ENCODE results near the gene MRPL4.
"Not testable (repeated sequence)": the region's sequence is repeated elsewhere in the genome, so short reads cannot be mapped to it uniquely, and the experiment has no call there.

The MRPL4 gene

DNA sequence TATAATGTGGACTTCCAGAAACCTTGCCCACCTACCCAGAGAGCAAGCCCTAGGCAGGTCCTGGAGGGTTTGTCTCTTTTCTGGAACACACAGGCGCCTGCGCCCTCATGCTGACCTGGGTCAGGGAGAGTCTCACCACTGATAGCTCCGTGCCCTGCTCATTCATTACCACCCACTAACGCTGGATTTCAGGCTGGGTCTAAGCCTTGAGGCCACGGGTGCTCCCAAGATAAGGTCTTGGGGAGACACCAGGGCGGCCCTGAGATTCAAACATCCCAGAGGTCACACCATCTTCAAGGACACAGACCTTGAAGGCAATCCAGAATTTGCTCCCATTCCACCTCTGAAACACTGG lies 26.0 kb upstream of the MRPL4 start:
- Mint-ChIP-seq H3K9me3 (no peaks in the 10 kb centered on the region), H3K27ac (no peak overlapping the region), H3K4me1 (peaks cover 10% of the 10 kb centered on the region), H3K4me3 (no peak overlapping the region), H3K27me3 (no peaks in the 10 kb centered on the region), H3K36me3 (peaks cover 4% of the 10 kb centered on the region)

DNA sequence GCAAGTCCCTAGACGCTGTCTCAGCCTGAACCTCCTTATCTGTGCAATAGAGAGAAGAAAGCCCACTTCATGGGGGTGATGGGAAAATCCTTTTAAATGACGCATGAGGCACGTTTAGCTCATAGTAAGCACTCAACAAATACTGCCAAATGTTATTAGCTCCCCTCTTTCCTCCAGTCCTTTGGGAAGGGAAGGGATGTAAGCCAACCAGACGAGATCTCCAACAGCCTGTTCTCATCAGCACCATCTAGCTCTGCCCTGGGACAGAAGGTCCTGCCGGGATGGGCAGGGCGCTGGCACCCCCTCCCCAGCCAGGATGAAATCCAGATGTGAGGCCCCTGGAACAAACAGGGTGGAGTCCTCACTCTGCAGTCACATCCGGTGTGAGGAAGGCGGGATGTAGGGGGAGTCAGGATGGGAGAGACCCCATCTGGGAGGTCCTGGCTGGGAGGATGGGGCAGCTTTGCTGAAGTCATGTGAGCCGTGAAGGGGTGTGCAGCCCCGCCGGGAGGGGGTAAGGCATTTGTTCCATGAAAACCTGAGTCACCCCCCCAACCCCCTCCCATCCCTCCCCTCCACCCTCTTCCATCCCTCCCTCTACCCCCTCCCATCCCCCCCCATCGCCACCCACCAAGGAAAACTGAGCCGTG lies 25.5 kb upstream of the MRPL4 start:
- H3K27me3 Mint-ChIP-seq, result no peaks in the 10 kb centered on the region
- peaks cover 4% of the 10 kb centered on the region for H3K36me3 Mint-ChIP-seq
- H3K9me3 Mint-ChIP-seq, result no peaks in the 10 kb centered on the region
- peaks cover 10% of the 10 kb centered on the region for H3K4me1 Mint-ChIP-seq
- no peak overlapping the region for H3K27ac Mint-ChIP-seq
- H3K4me3 Mint-ChIP-seq, result no peak overlapping the region

DNA sequence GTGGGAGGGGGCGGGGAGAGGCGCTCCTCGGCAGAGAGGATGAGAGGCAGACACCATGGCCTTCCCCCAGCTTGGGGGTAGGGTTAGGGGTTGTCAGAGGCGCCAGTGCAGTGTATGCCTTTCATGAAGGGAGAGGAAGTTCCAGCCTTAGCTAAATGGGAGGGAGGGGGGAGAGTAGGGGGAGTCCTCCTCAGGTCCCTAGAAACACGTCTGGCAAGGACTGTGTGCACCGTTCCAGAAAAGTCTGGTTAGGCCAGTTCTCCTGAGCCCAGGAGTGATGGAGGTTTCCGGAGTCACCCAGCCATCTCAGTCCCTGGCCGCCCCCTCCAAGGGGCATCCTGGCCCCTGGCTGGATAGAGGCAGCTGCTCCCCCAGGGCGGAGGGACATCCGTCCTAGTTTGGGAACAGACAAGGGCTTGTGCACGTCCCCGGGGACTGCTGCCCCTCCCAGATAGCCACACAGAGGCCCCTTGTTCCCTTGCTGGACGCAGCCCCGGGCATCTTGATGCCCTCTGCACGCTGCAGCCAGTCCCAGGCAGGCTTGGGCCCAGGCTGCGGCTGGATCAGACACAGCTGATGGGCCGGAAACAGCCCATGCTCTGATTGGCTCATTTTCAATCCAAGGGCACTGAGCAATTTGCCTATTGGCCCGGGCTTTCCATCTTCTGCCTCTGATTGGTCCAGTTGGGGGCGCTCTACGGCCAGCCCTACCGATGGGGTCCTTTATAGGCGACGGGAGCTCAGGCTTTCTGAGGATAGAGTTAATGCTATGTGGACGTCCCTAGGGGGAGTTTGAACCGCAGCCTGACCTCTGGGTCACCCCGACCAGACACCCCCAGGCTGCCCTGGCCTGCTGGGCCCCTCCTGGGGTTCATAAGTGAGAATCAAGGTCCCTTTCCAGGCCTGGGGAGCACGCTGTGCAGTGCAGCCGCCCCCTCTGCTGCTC lies 24.7 kb upstream of the MRPL4 start:
- no peak overlapping the region for H3K27ac Mint-ChIP-seq
- H3K4me1 Mint-ChIP-seq, result peaks cover 10% of the 10 kb centered on the region

DNA sequence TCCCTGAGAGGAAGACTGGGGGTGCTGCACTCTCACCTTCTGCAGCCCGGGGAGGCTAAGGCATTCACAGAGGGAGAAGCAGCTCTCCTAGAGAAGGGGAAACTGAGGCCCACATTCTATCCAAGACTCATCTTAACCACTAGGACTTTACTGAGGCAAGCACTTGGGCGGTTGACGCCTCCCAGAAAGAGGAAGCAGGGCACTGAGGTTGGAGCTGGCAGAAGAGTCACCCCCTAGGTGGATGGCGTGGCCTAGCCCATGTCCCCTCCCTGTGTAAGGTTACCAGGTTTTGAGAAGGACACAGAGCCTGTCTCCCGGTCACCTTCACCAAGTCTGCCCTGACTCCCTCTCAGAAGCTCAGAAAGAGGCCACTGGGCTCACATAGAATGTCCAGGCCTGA lies 23.6 kb upstream of the MRPL4 start:
- H3K4me3 Mint-ChIP-seq, result no peak overlapping the region
- H3K4me1 Mint-ChIP-seq, result peaks cover 10% of the 10 kb centered on the region
- H3K36me3 Mint-ChIP-seq, result peaks cover 2% of the 10 kb centered on the region
- H3K27ac Mint-ChIP-seq, result no peak overlapping the region
- no peaks in the 10 kb centered on the region for H3K9me3 Mint-ChIP-seq
- H3K27me3 Mint-ChIP-seq, result no peaks in the 10 kb centered on the region

More for the DNA sequence above, 24.7 kb upstream of the MRPL4 start:
- Mint-ChIP-seq H3K9me3 (no peaks in the 10 kb centered on the region), H3K27me3 (no peaks in the 10 kb centered on the region), H3K36me3 (peaks cover 4% of the 10 kb centered on the region), H3K4me3 (no peak overlapping the region)

DNA sequence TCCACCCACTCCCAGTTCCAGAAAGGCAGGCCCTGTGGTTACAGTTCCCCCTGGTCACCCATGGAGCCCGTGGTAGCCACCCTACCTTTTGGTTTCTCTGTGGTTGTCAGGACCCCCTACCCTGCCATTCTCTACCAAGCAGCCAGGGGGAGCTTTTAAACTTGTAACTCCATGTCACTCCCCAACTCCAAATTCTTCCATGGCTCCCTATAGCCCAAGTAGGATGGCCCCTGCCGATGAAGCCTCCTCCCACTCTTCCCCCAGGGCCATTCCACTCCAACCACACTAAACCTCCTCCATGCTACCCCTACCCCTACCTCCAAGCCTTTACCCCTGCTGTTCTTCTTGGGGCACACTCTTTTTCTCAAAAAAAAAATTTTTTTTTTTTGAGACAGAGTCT lies 23.1 kb upstream of the MRPL4 start:
- Mint-ChIP-seq H3K27ac (no peak overlapping the region), H3K4me1 (peaks cover 10% of the 10 kb centered on the region), H3K36me3 (peaks cover 2% of the 10 kb centered on the region), H3K27me3 (no peaks in the 10 kb centered on the region), H3K4me3 (peak overlapping the region; percentile 61), H3K9me3 (no peaks in the 10 kb centered on the region)

DNA sequence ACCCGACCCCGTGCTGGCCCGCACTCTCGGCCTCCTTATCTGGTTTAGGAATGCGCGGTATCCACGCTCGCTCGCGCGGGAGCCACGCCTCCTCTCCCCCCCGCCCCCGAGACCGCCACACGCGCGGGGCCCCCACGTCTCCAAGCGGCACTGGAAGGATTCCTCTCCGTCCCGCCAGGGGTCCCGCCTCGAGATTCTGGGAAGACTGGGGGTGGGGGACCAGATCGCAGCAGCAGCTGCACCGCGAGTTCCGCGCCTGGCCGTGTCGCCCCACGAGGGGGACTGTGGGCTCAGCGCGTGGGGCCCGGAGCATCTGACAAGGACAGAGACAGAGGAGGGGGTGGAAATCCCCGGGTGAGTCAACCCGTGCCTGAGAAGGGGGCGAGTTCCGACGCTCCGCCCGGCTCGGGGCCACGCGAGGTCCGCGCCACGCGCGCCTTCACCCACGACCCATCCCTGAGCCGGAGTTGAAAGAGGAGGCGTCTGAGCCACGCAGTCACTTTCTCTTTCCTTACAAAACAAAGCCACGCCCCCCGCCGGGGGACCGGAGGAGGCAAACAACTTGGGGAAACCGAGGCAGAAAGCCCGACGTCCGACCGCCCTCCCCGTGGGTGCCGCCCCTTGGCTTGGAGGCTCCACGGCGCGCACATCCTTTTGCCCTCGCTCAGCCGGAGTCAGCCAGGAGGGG lies 21.7 kb upstream of the MRPL4 start:
- Mint-ChIP-seq H3K36me3 (no peaks in the 10 kb centered on the region), H3K4me1 (peaks cover 15% of the 10 kb centered on the region), H3K27ac (peak overlapping the region; percentile 62)

DNA sequence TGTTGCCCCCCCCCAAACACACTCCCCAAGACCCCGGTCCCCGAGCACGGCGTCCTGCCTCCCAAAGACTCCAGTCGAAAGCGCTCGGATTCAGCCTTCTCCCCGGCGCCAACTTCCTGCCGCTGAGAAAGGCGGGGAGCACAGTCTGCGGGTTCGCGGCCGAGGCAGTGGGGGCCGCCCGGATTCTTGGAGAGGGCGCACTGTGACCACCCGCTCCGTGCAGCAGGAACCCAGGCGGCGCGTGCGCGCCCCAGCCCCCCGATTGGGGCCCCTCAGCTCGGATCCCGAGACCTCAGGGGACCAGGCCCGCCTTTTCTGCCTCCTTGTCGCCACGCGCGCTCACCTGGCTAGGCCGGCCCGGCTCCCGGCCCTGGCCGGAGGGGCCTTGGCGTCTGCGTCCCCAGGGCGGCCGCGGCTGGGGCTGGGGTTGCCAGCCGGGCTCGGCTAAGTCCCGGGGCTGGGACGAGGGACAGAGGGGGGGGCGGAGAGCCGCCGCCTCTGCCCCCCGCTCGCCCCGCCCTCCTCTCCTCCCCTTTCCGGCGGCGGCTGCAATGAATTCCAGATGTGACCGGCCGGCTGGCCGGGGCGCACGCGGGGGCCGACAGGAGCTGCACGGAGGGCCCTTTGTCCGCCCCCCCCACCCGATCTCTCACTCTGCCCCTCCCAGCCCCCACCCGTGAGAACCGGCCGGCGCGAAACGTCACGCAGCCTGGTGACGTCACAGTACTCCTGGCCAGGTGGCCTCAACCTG lies 21.0 kb upstream of the MRPL4 start, which contains the start of gene S1PR2:
S1PR2 (minus strand) TSS at position 471 of the 751 bp plus-strand sequence. CDS start 6,426 bp downstream, outside the sequence.
- Mint-ChIP-seq H3K36me3 (no peaks in the 10 kb centered on the region), H3K4me3 (peak within 1 kb of the TSS; percentile 89), H3K9me3 (no peaks in the 10 kb centered on the region), H3K27me3 (no peaks in the 10 kb centered on the region), H3K4me1 (peaks cover 20% of the 10 kb centered on the region), H3K27ac (peak within 1 kb of the TSS; percentile 82)

More for the DNA sequence above, 21.7 kb upstream of the MRPL4 start:
- Mint-ChIP-seq H3K9me3 (no peaks in the 10 kb centered on the region), H3K27me3 (no peaks in the 10 kb centered on the region), H3K4me3 (peak overlapping the region; percentile 89)

DNA sequence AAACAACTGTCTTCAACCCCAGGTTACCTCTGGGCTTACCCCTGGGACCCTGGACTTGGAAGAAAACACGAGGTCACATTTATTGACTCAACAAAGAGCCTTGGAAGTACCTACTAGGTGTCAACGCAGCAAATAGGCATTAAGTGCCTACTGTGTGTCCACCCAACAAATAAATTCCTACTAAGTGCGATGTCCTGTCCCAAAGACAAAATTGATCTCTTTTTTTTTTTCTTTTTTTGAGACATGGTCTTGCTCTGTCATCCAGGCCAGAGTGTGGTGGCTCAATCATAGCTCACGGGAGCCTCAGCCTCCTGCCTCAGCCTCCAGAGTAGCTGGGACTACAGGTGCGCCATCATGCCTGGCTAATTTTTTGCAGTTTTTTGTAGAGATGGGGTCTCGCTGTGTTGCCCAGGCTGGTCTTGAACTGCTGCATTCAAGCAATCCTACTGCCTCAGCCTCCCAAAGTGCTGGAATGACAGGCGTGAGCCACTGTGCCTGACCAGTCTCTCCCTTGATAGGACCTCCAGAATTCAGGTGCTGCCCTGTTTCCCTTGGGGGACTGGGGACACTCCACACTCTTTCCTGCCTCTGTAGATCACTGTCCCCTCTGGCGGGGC lies 20.3 kb upstream of the MRPL4 start:
- Mint-ChIP-seq H3K27me3 (no peaks in the 10 kb centered on the region), H3K27ac (peak overlapping the region; percentile 82), H3K36me3 (no peaks in the 10 kb centered on the region), H3K9me3 (no peaks in the 10 kb centered on the region), H3K4me3 (peak overlapping the region; percentile 80), H3K4me1 (peaks cover 22% of the 10 kb centered on the region)

DNA sequence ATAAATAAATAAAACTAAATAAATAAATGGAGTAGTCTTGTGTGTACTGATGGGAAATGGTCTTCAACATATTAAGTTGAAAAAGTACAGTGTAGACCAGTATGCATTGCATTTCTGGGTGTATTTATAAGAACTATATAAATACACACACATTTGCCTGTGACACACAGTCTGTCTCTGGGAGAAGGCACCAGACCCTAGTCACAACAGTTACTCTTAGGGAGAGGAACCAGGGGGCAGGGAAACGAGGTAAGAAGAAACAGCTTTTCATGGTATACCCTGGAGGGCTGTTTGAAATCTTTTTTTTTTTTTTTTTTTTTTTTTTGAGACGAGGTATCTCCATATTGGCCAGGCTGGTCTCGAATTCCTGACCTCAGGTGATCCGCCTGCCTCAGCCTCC lies 18.1 kb upstream of the MRPL4 start:
- Mint-ChIP-seq H3K27ac (peak overlapping the region; percentile 68), H3K4me3 (no peak overlapping the region), H3K4me1 (peaks cover 22% of the 10 kb centered on the region), H3K27me3 (no peaks in the 10 kb centered on the region), H3K9me3 (no peaks in the 10 kb centered on the region), H3K36me3 (no peaks in the 10 kb centered on the region)

DNA sequence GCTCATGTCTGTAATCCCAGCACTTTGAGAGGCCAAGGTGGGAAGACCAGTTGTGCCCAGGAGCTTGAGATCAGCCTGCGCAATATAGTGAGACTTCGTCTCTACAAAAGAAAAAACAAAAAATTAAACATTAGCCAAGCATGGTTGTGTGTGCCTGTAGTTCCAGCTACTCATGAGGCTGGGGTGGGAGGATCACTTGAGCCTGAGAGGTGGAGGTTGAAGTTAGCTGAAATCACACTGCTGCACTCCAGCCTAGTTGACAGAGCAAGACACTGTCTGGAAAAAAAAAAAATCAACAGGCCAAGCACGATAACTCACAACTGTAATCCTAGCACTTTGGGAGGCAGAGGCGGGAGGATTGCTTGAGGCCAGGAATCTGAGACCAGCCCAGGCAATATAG lies 17.0 kb upstream of the MRPL4 start:
- Mint-ChIP-seq H3K9me3 (no peaks in the 10 kb centered on the region), H3K4me1 (peaks cover 15% of the 10 kb centered on the region), H3K36me3 (no peaks in the 10 kb centered on the region), H3K27me3 (no peaks in the 10 kb centered on the region), H3K27ac (peak overlapping the region; percentile 46), H3K4me3 (peak overlapping the region; percentile 58)

DNA sequence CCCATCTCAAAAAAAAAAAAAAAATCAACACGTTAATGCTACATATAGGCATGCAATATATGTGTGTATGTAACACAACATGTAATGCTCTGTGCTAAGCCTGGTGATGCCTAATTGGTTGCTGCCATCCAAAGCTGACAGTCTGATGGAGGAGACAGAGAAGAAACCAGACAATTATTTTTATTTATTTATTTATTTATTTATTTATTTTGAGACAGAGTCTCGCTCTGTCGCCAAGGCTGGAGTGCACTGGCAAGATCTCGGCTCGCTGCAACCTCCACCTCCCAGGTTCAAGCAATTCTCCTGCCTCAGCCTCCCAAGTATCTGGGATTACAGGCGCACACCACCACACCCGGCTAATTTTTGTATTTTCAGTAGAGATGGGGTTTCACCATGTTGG lies 16.6 kb upstream of the MRPL4 start:
- H3K36me3 Mint-ChIP-seq, H3K27me3 Mint-ChIP-seq, H3K9me3 Mint-ChIP-seq: not testable (repeated sequence)
- Mint-ChIP-seq H3K4me1 (peaks cover 15% of the 10 kb centered on the region), H3K4me3 (peak overlapping the region; percentile 58), H3K27ac (peak overlapping the region; percentile 99)

DNA sequence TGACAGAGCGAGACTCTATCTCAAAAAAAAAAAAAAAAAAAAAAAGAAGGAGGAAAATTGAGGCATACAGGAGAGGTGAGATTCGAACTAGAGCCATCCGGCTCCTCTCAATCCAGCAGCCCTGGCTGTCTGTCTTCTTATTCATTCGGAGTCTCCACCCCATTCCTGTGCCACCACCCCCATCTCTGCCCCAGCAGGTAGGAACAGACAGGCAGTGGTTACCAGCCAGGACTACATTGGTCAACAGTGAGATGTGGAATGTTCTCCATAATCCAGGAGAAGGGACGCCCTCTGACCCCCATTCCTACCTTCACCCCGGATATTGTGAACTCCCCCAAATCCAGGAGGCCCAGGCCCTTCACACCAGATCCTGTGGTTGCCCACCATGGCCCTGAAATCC lies 14.3 kb upstream of the MRPL4 start:
- Mint-ChIP-seq H3K4me3 (no peak overlapping the region), H3K9me3 (no peaks in the 10 kb centered on the region), H3K27ac (no peak overlapping the region), H3K4me1 (peaks cover 15% of the 10 kb centered on the region), H3K27me3 (no peaks in the 10 kb centered on the region), H3K36me3 (no peaks in the 10 kb centered on the region)

DNA sequence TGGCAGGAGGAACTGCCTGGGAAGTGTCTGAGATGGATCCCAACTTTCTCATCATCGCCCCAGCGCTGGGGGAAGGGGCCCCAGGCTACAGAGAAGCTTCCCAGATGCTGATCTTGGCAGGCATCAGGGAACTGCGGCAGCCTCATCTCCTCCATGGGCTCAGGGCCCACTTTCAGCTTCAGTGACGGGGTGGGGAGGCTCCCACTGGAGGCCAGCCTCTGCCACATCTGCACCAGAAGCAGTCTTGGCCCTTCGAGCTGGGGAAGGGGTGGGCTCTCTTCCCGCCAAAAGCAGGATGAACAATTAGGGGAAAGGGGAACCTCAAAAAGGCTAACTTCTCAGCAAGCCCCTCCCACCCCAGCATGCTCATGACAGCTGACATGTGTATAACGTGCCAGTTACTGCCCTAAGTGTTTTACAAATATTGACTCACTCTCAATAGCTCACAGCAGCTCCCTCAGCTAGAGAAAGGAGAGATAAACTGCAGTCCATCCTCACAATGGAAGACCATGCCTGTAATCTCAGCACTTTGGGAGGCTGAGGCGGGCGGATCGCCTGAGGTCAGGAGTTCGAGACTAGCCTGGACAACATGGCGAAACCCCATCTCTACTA lies 13.7 kb upstream of the MRPL4 start:
- H3K4me1 Mint-ChIP-seq, result peaks cover 15% of the 10 kb centered on the region
- H3K27me3 Mint-ChIP-seq, result no peaks in the 10 kb centered on the region
- H3K27ac Mint-ChIP-seq, result no peak overlapping the region
- no peak overlapping the region for H3K4me3 Mint-ChIP-seq
- H3K36me3 Mint-ChIP-seq, result no peaks in the 10 kb centered on the region
- H3K9me3 Mint-ChIP-seq, result no peaks in the 10 kb centered on the region

DNA sequence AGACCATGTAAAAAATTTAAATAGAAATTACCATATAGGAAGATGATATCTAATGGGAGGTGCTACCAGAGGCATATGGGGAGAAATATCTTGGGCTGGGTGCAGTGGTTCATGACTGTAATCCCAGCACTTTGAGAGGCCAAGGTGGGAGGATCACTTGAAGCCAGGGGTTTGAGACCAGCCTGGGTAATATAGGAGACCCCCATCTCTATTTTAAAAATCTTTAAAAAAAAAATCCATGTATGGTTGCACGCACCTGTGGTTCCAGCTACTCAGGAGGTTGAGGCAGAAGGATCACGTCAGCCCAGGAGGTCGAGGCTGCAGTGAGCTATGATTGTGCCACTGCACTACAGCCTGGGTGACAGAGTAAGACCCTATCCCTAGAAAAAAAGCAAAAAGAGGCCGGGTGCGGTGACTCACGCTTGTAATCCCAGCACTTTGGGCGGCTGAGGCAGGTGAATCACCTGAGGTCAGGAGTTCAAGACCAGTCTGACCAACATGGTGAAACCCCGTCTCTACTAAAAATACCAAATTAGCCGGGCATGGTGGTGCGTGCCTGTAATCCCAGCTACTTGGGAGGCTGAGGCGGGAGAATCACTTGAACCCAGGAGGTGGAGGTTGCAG lies 10.1 kb upstream of the MRPL4 start:
- not testable (repeated sequence) for H3K9me3 Mint-ChIP-seq, H3K27ac Mint-ChIP-seq, H3K4me3 Mint-ChIP-seq, H3K27me3 Mint-ChIP-seq, H3K4me1 Mint-ChIP-seq, H3K36me3 Mint-ChIP-seq

Measured in activated naive CD4-positive, alpha-beta T cell treated with anti-CD3 and anti-CD28 coated beads, Interleukin-2, amount 50 U/mL, for 24 hours (primary cell).